ENCODE data around the gene NKTR. TPM values are rescaled to one million over a fixed set of nuclear protein-coding genes. Genes with fewer than 3 reads are reported as not detected.

The NKTR gene
- total RNA-seq, 4 donors from 2014 or later: 47.7 to 328 (median 66.8) TPM

DNA sequence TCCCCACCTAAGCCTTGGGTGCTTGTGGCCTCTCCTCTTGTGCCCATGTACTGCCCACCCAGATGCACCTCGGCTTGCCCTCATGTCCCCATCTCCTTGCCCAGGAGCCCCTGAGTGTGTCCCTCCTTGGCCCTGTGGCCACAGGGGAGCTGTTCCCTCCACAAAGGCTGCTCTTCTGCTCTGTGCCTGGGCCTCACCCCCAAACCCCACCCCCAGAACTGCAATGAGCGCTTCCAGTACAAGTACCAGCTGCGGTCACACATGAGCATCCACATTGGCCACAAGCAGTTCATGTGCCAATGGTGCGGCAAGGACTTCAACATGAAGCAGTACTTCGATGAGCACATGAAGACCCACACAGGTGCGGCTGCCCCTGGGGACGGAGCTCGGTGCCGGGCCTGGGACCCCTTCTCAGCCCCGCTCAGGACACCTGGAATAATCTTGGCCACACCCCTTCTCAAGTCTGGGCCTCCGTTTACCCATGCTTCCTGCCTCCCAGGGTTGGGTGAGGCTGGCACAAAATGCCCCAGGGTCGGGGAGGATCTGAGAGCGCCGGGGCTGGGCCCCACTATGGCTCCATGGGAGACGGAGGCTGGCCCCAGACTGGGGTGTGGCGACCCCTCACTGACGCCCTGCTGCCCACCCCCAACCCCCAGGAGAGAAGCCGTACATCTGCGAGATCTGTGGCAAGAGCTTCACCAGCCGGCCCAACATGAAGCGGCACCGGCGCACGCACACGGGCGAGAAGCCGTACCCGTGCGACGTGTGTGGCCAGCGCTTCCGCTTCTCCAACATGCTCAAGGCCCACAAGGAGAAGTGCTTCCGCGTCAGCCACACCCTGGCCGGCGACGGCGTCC, 63.3 kb downstream of the NKTR start:
- 85% methylated on average over 11 of the region's 38 CpGs for WGBS
- H3K4me1 ChIP-seq: peaks cover 23% of the 10 kb centered on the region
- DNase-seq (ENCODE audit: low spot score in 2 of 2): no peak
- H3K4me3 ChIP-seq: no peak overlapping the region
- peaks cover 7% of the 10 kb centered on the region for H3K36me3 ChIP-seq
- no peak overlapping the region for H3K27ac ChIP-seq
- TF ChIP-seq POLR2AphosphoS5 (IDR thresholded peaks at IDR 0.05) (no peak), EP300 (IDR thresholded peaks at IDR 0.05) (no peak), POLR2A (IDR thresholded peaks at IDR 0.05) (no peak)
- TF ChIP-seq, protein P1, sequence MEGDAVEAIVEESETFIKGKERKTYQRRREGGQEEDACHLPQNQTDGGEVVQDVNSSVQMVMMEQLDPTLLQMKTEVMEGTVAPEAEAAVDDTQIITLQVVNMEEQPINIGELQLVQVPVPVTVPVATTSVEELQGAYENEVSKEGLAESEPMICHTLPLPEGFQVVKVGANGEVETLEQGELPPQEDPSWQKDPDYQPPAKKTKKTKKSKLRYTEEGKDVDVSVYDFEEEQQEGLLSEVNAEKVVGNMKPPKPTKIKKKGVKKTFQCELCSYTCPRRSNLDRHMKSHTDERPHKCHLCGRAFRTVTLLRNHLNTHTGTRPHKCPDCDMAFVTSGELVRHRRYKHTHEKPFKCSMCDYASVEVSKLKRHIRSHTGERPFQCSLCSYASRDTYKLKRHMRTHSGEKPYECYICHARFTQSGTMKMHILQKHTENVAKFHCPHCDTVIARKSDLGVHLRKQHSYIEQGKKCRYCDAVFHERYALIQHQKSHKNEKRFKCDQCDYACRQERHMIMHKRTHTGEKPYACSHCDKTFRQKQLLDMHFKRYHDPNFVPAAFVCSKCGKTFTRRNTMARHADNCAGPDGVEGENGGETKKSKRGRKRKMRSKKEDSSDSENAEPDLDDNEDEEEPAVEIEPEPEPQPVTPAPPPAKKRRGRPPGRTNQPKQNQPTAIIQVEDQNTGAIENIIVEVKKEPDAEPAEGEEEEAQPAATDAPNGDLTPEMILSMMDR (IDR thresholded peaks at IDR 0.05): no peak
- H3K9me3 ChIP-seq: no peaks in the 10 kb centered on the region
- H3K27me3 ChIP-seq: no peaks in the 10 kb centered on the region

DNA sequence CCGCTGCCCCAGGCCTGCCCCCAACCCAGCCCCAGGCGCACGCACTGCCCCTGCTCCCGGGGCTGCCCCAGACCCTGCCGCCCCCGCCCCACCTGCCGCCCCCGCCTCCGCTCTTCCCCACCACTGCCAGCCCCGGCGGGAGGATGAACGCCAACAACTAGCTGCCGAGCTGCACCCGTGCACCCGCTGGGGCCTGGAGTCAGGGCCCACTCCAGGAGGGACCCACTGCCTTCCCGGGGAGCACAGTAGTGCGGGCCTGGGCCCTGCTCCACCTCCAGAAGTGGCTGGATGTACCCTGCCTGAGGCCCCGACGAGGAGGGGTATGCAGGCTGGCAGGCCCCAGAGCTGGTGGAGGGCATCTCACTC, 63.9 kb downstream of the NKTR start:
- WGBS: 75% methylated on average over 7 of the region's 19 CpGs
- DNase-seq (ENCODE audit: low spot score in 2 of 2): no peak
- Histone ChIP-seq H3K4me3 (no peak overlapping the region), H3K4me1 (peaks cover 23% of the 10 kb centered on the region), H3K9me3 (no peaks in the 10 kb centered on the region), H3K27ac (no peak overlapping the region), H3K27me3 (no peaks in the 10 kb centered on the region), H3K36me3 (peaks cover 5% of the 10 kb centered on the region)
- TF ChIP-seq, protein P1 (IDR thresholded peaks at IDR 0.05): no peak
- TF ChIP-seq POLR2AphosphoS5 (IDR thresholded peaks at IDR 0.05) (no peak), EP300 (IDR thresholded peaks at IDR 0.05) (no peak)

DNA sequence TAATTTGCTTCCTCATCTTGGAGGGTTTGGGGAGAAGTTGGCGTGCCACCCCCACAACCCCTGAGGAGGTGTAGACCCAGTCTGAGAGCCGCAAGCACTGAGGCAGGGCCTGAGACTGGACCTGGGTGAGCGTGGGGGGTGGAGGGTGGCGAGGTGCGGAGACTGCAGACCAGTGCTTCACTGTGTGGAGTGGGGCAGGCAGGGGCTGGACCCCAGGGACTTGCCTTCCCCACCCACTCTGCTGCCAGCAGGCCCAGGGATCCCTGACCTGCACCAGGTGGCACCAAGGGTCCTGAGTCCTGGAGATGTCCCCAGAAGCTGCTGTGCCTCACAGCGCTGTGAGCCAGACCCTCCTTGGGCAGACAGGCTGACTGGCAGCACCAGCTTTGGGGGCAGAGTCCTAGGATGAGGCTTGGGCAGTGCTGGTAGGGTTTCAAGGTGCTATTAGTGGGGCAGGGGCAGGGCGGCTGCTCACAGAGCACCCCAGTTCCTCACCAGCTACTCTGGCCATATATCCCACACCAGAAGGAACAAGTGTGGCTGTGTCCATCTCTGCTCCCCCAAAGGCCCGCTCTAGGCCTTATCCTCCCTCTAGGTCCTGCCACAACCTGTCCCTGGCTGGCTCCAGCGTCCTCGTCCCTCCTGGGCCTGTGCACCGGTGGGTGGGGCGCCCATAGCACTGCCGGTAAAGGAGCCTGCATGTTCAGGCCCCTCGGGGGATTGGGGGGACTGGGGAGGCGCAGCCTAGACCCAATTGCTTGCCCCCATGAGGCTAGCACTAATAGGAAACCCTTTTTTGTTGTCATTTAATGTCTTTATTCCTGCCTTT, 64.8 kb downstream of the NKTR start:
- peak in 1 of 2 donors; percentile 60 for DNase-seq (ENCODE audit: low spot score in 2 of 2)
- WGBS: 63% methylated on average over 10 of the region's 15 CpGs

DNA sequence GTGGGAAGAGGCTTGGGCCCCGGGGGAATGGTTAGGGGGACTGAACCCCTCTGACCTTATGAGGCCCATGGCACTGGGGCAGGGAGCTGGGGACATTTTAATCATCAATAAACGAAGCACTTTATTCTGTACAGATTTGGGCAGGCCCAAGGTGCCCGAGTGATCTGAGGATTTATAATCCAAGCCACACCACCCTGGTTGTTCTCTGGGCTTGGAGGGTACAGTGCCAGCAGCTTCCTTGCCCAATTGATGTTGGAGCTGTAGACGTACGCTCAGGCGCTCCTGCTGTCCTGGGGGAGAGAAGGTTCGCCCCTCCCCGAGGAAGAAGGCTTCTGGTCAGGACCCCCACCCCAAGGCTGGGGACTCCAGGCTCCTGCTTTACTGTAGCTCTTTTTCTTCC, 65.5 kb downstream of the NKTR start:
- no peak for DNase-seq (ENCODE audit: low spot score in 2 of 2)
- 64% methylated on average over 7 of the region's 8 CpGs for WGBS

More for the DNA sequence above, 64.8 kb downstream of the NKTR start:
- TF ChIP-seq POLR2AphosphoS5 (IDR thresholded peaks at IDR 0.05) (no peak), POLR2A (IDR thresholded peaks at IDR 0.05) (no peak), EP300 (IDR thresholded peaks at IDR 0.05) (no peak)
- TF ChIP-seq, protein P1 (IDR thresholded peaks at IDR 0.05): no peak
- no peaks in the 10 kb centered on the region for H3K9me3 ChIP-seq
- peaks cover 23% of the 10 kb centered on the region for H3K4me1 ChIP-seq
- H3K27ac ChIP-seq: no peak overlapping the region
- no peak overlapping the region for H3K4me3 ChIP-seq
- H3K27me3 ChIP-seq: no peaks in the 10 kb centered on the region
- H3K36me3 ChIP-seq: no peaks in the 10 kb centered on the region

More for the DNA sequence above, 65.5 kb downstream of the NKTR start:
- Histone ChIP-seq H3K27me3 (no peaks in the 10 kb centered on the region), H3K27ac (no peak overlapping the region), H3K4me3 (no peak overlapping the region), H3K9me3 (no peaks in the 10 kb centered on the region), H3K4me1 (peaks cover 23% of the 10 kb centered on the region), H3K36me3 (no peaks in the 10 kb centered on the region)
- TF ChIP-seq POLR2A (IDR thresholded peaks at IDR 0.05) (no peak), EP300 (IDR thresholded peaks at IDR 0.05) (no peak)
- TF ChIP-seq, protein P1 (IDR thresholded peaks at IDR 0.05): no peak

Measured in suprapubic skin (tissue), 4 donors.